HG03342 (cell line): ENCODE results near the gene TEX101.
"Not testable (repeated sequence)": the region's sequence is repeated elsewhere in the genome, so short reads cannot be mapped to it uniquely, and the experiment has no call there.

Experiments
- ATAC-seq: cut with Tn5 transposase; IDR thresholded peaks from one replicate; pipeline ENCODE4 v1.9.1; 2021; ENCODE audit warnings: mild to moderate bottlenecking, moderate library complexity; ENCODE audit not compliant: unreplicated experiment

Gene TEX101

GRCh38 chr19:43414554-43414953 is at the start of gene TEX101:
Gene TEX101, plus strand, starts transcription at chr19:43414890. Its CDS starts 1,030 bp downstream, at chr19:43415920.
- no peak for ATAC-seq

DNA sequence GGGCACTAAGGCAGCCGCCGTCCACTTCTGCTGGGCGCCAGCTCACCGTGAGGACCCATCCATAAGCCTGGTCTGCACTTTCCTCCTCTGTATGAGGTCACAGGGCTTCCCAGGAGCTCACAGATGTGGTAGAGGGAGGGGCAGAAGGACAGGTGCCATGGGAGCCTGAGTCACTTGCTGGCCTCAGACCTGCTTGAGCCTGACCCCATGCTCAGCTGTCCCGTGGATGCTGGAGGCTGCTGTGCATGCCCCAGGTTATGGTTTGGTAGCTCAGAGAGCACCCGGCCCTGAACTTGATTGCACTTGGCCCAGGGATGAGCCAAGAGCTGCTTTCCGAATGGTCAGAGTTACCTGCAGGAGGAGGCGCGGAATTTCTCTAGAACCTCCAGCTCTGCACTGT is 49.0 kb upstream of the TEX101 start:
- ATAC-seq, result not testable (repeated sequence)

DNA sequence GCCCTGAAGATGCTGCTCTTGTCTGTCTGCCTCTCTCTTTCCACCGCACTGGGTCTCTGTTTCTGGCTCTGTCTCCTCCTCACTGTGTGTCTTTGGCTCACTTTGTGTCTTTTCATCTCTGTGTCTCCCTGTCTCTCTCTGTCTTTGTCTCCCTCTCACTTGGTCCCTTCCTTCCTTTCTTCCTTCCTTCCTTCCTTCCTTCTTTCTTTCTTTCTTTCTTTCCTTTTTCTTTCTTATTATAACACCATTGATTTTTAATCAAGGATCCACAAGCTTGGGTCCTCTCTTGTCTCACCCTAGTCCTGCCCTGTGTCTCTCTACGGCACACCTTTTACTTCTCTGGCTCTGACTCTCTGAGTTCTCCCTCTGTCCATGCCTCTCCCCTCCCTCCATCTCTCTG is 46.9 kb upstream of the TEX101 start:
- no peak for ATAC-seq

DNA sequence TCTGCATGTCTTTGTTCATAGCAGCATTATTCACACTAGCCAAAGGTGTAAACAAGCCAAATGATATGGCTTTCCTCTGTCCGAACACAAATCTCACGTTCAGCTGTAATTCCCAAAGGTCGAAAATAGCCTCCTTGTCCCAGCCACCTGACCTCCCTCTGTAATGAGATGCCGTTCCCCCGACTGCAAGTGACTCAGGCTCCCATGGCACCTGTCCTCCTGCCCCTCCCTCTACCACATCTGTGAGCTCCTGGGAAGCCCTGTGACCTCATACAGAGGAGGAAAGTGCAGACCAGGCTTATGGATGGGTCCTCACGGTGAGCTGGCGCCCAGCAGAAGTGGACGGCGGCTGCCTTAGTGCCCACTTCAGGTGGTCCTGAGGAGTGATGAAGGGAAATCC is 45.8 kb upstream of the TEX101 start:
- not testable (repeated sequence) for ATAC-seq

DNA sequence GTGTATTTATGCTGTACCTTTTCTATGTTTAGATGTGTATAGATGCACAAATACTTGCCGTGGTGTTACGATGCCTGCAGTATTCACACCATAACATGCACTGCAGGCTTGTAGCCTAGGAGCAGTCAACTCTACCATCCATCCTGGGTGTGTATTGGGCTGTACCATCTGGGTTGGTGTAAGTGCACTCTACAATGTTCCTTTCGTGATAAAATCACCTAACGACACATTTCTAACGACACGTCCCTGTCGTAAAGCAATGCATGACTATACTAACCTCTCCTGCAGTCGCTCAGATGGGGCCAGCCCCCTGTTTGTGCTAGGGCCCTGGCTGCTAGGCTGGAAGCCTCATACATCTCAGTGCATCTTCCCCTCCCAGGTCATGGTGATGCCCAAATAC is 42.8 kb upstream of the TEX101 start:
- no peak for ATAC-seq

DNA sequence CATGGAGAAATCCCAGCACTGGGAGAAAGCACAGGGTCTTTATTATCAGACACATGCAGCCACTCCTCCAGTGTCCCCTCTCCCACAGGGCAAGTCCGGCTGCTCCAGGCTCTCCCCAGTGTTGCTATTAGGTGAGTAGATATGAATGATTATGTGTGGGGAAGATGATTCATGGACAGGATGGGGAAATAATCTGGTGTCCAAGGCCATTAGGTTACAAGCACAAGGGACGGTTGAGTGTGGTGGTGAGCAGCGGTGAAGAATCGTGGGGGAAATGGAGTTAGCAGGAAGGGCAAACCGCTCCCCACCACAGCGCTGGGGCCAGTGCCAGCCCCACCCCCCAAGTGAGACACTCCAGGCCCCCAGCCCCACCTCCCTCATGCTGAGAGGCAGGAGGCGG is 42.2 kb upstream of the TEX101 start:
- no peak for ATAC-seq

DNA sequence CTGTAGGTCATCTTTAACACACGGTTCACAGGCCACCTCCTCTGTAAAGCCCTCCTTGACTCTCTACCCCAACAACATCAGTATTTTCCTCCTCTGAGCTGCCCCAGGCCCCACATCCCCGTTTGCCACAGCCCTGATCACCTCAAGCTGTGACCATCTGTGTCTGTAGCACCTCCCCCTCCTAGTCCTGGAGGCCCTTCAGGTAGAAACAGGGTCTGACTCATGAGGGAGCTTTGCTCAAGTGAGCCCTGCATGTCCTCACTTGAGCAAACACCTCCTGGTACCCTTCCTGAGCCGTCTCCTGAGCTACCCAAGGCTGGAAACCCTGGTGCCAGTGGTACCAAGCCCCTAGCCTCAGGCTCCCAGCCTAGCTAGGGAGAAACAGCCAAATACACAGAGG is 37.1 kb upstream of the TEX101 start:
- ATAC-seq, result not testable (repeated sequence)

DNA sequence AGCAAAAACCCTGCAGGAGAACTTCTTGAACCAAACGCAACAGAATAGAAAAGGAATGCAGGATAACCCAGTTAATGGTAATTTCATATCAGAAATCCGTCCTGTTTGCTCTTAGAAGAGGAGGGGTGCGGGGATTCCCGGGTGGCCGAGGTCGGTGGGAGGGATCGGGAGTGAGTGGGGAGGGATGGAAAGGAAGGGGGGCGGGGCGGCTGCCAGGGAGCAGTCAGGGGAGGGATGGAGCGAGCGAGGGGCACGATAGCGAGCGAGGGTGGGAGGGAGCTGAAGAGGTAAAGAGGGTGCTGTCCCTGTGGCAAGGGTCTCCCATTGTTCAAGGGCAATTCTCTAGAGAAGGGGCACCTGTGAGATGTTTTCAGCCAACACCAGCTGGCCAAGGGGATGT is 34.7 kb upstream of the TEX101 start:
- ATAC-seq, result no peak

DNA sequence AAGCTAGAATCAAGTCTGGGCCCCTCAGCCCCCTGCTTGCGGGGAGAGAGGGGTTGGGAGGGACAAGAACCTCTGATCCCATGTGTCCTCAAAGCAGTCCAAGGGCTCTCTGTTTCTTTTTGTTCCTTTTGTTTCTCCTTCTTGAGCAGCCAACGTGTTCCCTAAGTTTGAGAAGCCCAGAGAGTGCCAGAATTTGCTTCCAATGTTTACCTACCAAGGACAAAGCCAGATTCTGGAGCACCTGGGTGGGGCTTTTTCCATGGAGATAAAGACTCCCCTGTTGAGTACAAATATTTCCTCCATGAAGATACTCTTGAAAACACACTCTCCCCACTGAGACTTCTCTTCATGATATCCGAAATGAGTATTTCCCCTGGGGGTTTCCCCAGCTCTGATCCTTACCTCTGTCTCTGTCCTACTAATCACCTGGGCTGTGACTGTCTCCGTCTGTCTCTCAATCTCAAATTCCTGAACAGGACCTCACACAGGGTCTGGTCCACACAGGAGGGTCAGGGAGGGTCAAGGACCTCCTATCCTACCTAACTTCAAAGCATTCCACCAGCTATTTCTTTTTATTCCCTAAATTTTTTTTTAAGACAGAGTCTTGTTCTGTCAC is 33.8 kb upstream of the TEX101 start:
- no peak for ATAC-seq

DNA sequence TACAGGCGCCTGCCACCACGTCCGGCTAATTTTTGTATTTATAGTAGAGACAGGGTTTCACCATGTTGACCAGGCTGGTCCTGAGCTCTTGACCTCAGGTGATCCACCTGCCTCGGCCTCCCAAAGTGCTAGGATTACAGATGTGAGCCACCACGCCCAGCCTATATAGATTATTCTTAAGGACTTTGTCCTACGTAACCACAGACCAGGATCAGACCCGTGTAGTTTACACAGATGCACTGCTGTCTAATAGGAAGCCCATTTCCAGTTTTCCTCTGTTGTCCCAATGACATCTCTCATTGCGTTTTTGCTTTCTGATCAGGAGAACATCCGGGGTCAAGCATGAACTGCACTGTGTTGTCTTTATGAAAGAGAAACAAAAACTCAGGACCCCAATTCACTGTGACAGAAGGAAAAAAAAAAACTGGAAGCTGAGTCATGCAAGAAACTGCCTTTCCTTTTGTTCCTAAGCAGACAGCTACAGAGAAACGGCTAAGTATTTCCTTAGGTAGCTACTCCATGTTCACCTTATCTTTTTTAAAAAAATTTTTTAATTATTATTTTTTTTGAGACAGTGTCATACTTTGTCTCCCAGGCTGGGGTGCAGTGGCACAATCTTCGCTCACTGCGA is 32.0 kb upstream of the TEX101 start:
- not testable (repeated sequence) for ATAC-seq

GRCh38 chr19:43383254-43383653 is 31.4 kb upstream of the TEX101 start:
- ATAC-seq, result not testable (repeated sequence)

DNA sequence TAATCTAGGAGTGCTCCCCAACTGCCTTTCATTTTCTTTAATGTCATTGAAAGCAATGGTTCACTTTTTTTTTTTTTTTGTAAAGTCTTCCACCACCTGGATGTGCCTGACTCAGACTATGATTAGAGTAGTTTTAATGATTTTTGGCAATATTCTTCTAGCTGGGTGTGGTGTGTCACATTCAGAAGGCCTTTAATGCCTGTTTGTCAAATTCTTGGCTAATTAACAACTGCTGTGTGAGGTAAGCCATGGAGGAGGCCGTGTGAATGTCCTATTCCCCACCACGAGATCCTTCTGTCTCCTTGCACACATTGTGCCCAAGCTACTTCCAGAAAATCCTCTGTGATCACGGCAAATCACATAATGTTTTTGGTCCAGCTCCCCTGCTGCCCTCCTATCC is 30.9 kb upstream of the TEX101 start:
- ATAC-seq, result not testable (repeated sequence)

- not testable (repeated sequence) for ATAC-seq
These were observed 23.7 kb upstream of the TEX101 start for GRCh38 chr19:43390903-43391551.

GRCh38 chr19:43391552-43391935 is 23.1 kb upstream of the TEX101 start:
- not testable (repeated sequence) for ATAC-seq

- ATAC-seq, result not testable (repeated sequence)
These were observed 21.2 kb upstream of the TEX101 start for GRCh38 chr19:43393501-43393900.

DNA sequence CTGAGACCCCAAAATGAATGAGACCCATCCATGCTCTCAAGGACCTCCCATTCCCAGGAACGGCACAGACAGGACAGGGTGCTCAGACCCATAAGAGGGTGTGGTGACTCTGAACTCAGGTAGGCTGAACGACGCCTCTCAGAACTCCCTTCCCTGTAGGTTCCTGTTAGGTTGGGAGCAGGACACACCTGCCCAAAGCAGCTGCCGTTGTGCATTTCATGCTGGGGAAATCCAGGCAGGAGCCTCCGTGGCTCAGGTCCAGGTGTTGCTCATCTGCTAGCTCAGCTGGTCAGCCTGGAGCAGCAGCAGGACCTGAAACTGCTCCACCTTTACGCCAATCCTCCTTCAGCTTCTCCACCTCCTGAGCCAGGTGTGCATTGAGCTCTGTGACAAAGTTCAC is 19.1 kb upstream of the TEX101 start:
- no peak for ATAC-seq

GRCh38 chr19:43406297-43406696 is 8.4 kb upstream of the TEX101 start:
- no peak for ATAC-seq

DNA sequence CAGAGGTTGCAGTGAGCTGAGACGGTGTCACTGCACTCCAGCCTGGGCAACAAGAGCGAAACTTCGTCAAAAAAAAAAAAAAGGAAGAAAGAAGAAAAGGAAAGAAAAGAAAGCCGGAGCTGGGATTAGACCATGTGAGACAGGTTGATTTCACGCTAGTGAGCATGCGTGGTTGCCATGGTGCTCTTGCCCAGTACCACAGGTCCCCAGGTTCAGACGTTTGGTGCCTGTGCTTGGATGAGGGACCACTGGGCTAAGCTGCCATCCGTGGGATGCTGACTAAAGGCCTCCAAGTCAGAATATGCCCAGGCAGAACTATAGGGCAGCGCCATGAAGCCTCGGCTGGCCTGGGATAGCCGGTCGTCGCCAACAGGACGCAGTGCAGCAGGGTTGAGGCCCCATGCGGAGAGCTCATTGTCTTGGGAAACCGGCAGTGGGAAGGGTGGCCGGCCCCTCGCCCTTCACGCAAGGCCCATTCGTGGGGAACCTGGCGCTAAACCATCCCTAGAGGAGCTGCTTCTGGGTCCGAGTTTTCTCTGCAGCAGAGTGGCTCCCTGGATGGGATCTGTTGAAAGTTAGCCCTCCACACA is 7.2 kb upstream of the TEX101 start:
- no peak for ATAC-seq

DNA sequence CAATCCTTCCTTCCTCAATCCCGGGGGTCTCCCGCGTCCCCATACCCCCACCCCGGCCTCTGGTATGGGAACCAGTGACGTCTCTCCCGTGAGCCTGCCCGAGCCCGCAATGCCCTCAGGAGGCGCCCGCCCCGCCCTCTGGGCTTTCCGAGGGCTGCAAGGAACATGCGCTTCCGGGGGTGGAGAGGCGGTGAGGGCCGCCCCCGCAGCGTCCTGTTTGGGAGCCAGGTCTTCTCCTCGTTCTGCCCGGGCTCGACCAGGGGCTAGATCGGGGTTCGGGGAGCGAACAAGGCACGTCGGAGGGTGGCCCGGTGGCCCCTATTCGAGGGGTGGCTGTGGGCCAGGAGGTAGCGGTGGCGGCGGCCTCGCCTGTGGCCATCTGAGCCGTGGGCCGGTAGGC is 6.6 kb upstream of the TEX101 start:
- no peak for ATAC-seq

DNA sequence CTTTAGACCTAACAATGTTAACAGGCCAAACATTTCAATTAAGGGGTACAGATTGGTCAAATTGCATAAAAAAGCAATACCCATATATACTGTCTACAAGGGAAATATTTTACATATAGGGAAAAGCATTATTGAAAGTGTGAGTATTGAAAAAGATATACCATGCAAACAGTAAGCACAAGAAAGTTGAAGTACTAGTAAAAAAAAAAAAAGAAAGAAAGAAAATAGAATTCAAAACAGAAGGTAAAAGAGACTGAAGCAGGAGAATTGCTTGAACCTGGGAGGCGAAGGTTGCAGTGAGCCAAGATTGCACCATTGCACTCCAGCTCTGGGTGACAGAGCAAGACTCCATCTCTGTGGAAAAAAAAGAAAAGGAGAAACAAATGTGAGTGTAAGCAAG is 5.3 kb upstream of the TEX101 start:
- ATAC-seq, result no peak

GRCh38 chr19:43412441-43412840 is 2.2 kb upstream of the TEX101 start:
- ATAC-seq, result no peak
